OCI-LY1 (cell line): ENCODE results near the gene PLSCR2.

Source experiments
- H2AFZ ChIP-seq: fragments of 200-600 bp; sonication (generic), shearing (Covaris generic); 2 replicates; pipeline ENCODE4 v1.6.0; 2014; ENCODE audit warnings: antibody characterized with exemption, mild to moderate bottlenecking, low read length
- H3F3A ChIP-seq: fragments of 200-600 bp; sonication (generic), shearing (Covaris generic); 2 replicates; pipeline ENCODE4 v1.6.0; 2014; ENCODE audit warnings: mild to moderate bottlenecking, antibody characterized with exemption, low read length, moderate library complexity; ENCODE audit not compliant: insufficient read depth
- H3K27ac ChIP-seq: fragments of 200-600 bp; sonication (generic); 2 replicates; pipeline ENCODE4 v1.5.1; 2014; ENCODE audit warnings: low read length, mixed run types, mild to moderate bottlenecking, low read depth; ENCODE audit not compliant: poor library complexity, severe bottlenecking
- H3K27me3 ChIP-seq: fragments of 200-600 bp; sonication (generic); 2 replicates; pipeline ENCODE4 v1.6.0; 2014; ENCODE audit warnings: antibody characterized with exemption, mild to moderate bottlenecking, low read length, moderate library complexity; ENCODE audit not compliant: insufficient read depth
- H3K36me3 ChIP-seq: fragments of 200-600 bp; sonication (generic); 2 replicates; pipeline ENCODE4 v1.6.1; 2014; ENCODE audit warnings: mild to moderate bottlenecking, antibody characterized with exemption, low read length, moderate library complexity, mixed read lengths; ENCODE audit not compliant: insufficient read depth
- H3K4me1 ChIP-seq: fragments of 200-600 bp; sonication (generic); 2 replicates; pipeline ENCODE4 v1.5.1; 2014; ENCODE audit warnings: mild to moderate bottlenecking, low read length, moderate library complexity; ENCODE audit not compliant: insufficient read depth, severe bottlenecking
- H3K4me2 ChIP-seq: fragments of 200-600 bp; sonication (generic), shearing (Covaris generic); 2 replicates; pipeline ENCODE4 v1.6.1; 2014; ENCODE audit warnings: low read length
- H3K4me3 ChIP-seq: fragments of 200-600 bp; sonication (generic); 2 replicates; pipeline ENCODE4 v1.5.1; 2014; ENCODE audit warnings: low read length, low read depth, mild to moderate bottlenecking, mixed read lengths; ENCODE audit not compliant: poor library complexity, severe bottlenecking
- H3K79me2 ChIP-seq: fragments of 200-600 bp; shearing (Covaris generic); 2 replicates; pipeline ENCODE4 v1.6.1; 2016; ENCODE audit warnings: mixed run types, low read length, mixed read lengths; ENCODE audit not compliant: insufficient read depth
- H3K9ac ChIP-seq: fragments of 200-600 bp; sonication (generic), shearing (Covaris generic); 2 replicates; pipeline ENCODE4 v1.6.1; 2014; ENCODE audit warnings: mild to moderate bottlenecking, low read length, mixed read lengths
- H3K9me2 ChIP-seq: fragments of 200-600 bp; sonication (generic), shearing (Covaris generic); 2 replicates; pipeline ENCODE4 v1.6.1; 2014; ENCODE audit warnings: low read depth, mild to moderate bottlenecking, low read length, mixed read lengths
- H3K9me3 ChIP-seq: fragments of 200-600 bp; shearing (Covaris generic); 2 replicates; pipeline ENCODE4 v1.6.1; 2014; ENCODE audit warnings: low read length, mixed read lengths
- H4K20me1 ChIP-seq: fragments of 200-600 bp; sonication (generic), shearing (Covaris generic); 2 replicates; pipeline ENCODE4 v1.6.0; 2016; ENCODE audit warnings: mild to moderate bottlenecking, low read length; ENCODE audit not compliant: insufficient read depth
- EZH2 ChIP-seq: fragments of 200-600 bp; sonication (generic), shearing (Covaris generic); IDR thresholded peaks from 2 replicates; pipeline ENCODE4 v1.8.0; 2017; ENCODE audit warnings: borderline replicate concordance, mixed run types, mild to moderate bottlenecking, antibody characterized with exemption, low read length, moderate library complexity, mixed read lengths
- TF ChIP-seq, protein P1 (sequence below): fragments of 200-600 bp; sonication (generic), shearing (Covaris generic); IDR thresholded peaks from 2 replicates; pipeline ENCODE4 v1.5.1; 2017; ENCODE audit warnings: mild to moderate bottlenecking, antibody characterized with exemption, low read length, moderate library complexity, mixed read lengths

Gene PLSCR2

DNA sequence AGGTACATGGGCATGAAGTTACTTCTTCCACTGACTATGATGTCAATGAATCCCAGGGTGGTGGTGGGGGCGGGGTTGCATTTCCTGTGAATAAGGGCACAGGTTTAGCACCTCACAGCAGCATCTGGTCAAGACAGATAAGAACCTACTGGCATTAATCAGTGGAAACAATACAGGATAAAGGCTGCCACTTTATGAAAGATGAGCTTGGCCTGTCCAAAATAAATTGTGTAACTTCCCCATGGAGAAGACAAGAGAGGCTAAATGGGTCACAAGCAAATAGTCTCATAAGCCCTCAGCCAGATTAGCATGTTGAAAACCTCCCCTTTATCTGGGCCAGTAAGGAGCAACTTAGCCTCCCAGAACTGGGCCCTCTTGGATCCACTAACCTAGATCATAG, 27.4 kb upstream of the PLSCR2 start:
- no peaks in the 10 kb centered on the region for H3K9me3 ChIP-seq
- no peaks in the 10 kb centered on the region for H3F3A ChIP-seq
- no peaks in the 10 kb centered on the region for H4K20me1 ChIP-seq
- H3K27me3 ChIP-seq: no peaks in the 10 kb centered on the region
- H3K4me2 ChIP-seq: no peak overlapping the region
- TF ChIP-seq, protein P1, sequence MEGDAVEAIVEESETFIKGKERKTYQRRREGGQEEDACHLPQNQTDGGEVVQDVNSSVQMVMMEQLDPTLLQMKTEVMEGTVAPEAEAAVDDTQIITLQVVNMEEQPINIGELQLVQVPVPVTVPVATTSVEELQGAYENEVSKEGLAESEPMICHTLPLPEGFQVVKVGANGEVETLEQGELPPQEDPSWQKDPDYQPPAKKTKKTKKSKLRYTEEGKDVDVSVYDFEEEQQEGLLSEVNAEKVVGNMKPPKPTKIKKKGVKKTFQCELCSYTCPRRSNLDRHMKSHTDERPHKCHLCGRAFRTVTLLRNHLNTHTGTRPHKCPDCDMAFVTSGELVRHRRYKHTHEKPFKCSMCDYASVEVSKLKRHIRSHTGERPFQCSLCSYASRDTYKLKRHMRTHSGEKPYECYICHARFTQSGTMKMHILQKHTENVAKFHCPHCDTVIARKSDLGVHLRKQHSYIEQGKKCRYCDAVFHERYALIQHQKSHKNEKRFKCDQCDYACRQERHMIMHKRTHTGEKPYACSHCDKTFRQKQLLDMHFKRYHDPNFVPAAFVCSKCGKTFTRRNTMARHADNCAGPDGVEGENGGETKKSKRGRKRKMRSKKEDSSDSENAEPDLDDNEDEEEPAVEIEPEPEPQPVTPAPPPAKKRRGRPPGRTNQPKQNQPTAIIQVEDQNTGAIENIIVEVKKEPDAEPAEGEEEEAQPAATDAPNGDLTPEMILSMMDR: no peak
- TF ChIP-seq EZH2: no peak
- H2AFZ ChIP-seq: no peak overlapping the region
- no peaks in the 10 kb centered on the region for H3K9me2 ChIP-seq
- no peak overlapping the region for H3K9ac ChIP-seq
- H3K27ac ChIP-seq: no peak overlapping the region
- no peaks in the 10 kb centered on the region for H3K36me3 ChIP-seq
- no peak overlapping the region for H3K4me3 ChIP-seq
- no peaks in the 10 kb centered on the region for H3K79me2 ChIP-seq
- no peaks in the 10 kb centered on the region for H3K4me1 ChIP-seq

DNA sequence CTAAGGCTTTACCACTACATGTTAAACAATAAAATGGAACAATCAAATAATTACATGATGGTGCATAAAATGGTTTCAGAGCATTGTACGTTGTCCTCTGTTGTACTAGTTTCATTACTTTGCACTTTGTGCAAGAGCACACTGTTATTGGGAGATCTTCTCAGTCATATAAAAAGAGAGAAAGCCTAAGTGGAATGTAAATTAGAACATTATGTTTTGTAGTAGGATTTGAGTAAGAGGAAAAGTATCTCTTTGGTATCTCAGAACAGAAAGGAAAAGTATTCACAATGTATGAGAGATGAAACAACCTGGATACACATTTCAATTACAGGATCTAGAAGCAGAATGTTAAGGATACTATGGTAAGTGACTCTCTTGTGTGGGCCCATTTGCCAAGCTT, 26.9 kb upstream of the PLSCR2 start:
- TF ChIP-seq, protein P1: no peak
- TF ChIP-seq EZH2: no peak
- no peaks in the 10 kb centered on the region for H3K79me2 ChIP-seq
- H3K9ac ChIP-seq: no peak overlapping the region
- no peak overlapping the region for H3K27ac ChIP-seq
- no peak overlapping the region for H3K4me2 ChIP-seq
- no peak overlapping the region for H2AFZ ChIP-seq
- no peaks in the 10 kb centered on the region for H4K20me1 ChIP-seq
- H3K36me3 ChIP-seq: no peaks in the 10 kb centered on the region
- no peaks in the 10 kb centered on the region for H3K9me2 ChIP-seq
- H3K27me3 ChIP-seq: no peaks in the 10 kb centered on the region
- H3F3A ChIP-seq: no peaks in the 10 kb centered on the region
- H3K9me3 ChIP-seq: no peaks in the 10 kb centered on the region
- no peaks in the 10 kb centered on the region for H3K4me1 ChIP-seq
- no peak overlapping the region for H3K4me3 ChIP-seq

DNA sequence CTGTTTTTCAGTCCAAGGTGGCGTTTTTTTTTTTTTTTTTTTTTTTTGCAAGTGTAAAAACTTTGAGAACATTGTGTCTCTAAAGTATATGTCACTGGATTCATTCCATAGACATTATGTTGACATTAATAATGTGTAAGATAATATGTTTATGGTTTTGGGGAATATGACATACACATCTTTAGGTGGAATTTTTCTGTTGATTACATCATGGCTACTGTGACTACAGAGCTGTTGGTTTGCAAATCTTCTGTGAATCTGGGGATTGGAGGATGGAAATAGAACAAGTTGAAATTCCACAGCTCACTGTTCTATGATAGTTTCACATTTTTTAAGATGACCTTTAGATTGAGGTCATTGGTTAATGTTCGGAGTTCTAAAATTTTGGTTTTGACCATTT, 24.4 kb upstream of the PLSCR2 start:
- Histone ChIP-seq H3K79me2 (no peaks in the 10 kb centered on the region), H3K27me3 (no peaks in the 10 kb centered on the region), H3K4me3 (no peak overlapping the region), H3K9ac (no peak overlapping the region), H3K4me1 (no peaks in the 10 kb centered on the region), H3K4me2 (no peak overlapping the region), H2AFZ (no peak overlapping the region), H3K9me3 (no peaks in the 10 kb centered on the region), H3K9me2 (no peaks in the 10 kb centered on the region), H4K20me1 (no peaks in the 10 kb centered on the region), H3K27ac (no peak overlapping the region), H3K36me3 (no peaks in the 10 kb centered on the region), H3F3A (no peaks in the 10 kb centered on the region)
- TF ChIP-seq, protein P1: no peak
- TF ChIP-seq EZH2: no peak
